Measurements from ENCODE around the gene EPS15.

The EPS15 gene

GRCh38 chr1:51372561-51372960 lies 146.5 kb downstream of the EPS15 start:
- Histone ChIP-seq H3K4me3 (ENCODE audit: low read length) (no peak overlapping the region), H3K79me2 (ENCODE audit: low read length) (no peaks in the 10 kb centered on the region), H3K9me3 (replicated peaks; ENCODE audit: insufficient read depth, low read length) (no peaks in the 10 kb centered on the region), H3K9me2 (replicated peaks; ENCODE audit: insufficient read depth, low read length) (no peaks in the 10 kb centered on the region), H3K4me1 (ENCODE audit: low read length) (no peaks in the 10 kb centered on the region), H4K20me1 (ENCODE audit: insufficient read depth, low read length) (no peaks in the 10 kb centered on the region), H3K27ac (ENCODE audit: low read length) (no peak overlapping the region), H3K27me3 (replicated peaks; ENCODE audit: insufficient read depth, low read length) (no peaks in the 10 kb centered on the region), H3K36me3 (replicated peaks; ENCODE audit: insufficient read depth, low read length) (no peaks in the 10 kb centered on the region), H3K9ac (ENCODE audit: low read length) (no peak overlapping the region), H3F3A (ENCODE audit: insufficient read depth, low read length) (no peaks in the 10 kb centered on the region), H3K4me2 (ENCODE audit: low read depth, low read length) (no peak overlapping the region), H2AFZ (ENCODE audit: low read length) (no peak overlapping the region)
- DNase-seq, result no peak
- TF ChIP-seq EZH2phosphoT487 (IDR thresholded peaks at IDR 0.05; ENCODE audit: low read length) (no peak), EZH2 (optimal IDR thresholded peaks at IDR 0.05; ENCODE audit: low read depth, low read length) (no peak)
- TF ChIP-seq, protein P1, sequence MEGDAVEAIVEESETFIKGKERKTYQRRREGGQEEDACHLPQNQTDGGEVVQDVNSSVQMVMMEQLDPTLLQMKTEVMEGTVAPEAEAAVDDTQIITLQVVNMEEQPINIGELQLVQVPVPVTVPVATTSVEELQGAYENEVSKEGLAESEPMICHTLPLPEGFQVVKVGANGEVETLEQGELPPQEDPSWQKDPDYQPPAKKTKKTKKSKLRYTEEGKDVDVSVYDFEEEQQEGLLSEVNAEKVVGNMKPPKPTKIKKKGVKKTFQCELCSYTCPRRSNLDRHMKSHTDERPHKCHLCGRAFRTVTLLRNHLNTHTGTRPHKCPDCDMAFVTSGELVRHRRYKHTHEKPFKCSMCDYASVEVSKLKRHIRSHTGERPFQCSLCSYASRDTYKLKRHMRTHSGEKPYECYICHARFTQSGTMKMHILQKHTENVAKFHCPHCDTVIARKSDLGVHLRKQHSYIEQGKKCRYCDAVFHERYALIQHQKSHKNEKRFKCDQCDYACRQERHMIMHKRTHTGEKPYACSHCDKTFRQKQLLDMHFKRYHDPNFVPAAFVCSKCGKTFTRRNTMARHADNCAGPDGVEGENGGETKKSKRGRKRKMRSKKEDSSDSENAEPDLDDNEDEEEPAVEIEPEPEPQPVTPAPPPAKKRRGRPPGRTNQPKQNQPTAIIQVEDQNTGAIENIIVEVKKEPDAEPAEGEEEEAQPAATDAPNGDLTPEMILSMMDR (IDR thresholded peaks at IDR 0.05; ENCODE audit: low read length), result no peak

DNA sequence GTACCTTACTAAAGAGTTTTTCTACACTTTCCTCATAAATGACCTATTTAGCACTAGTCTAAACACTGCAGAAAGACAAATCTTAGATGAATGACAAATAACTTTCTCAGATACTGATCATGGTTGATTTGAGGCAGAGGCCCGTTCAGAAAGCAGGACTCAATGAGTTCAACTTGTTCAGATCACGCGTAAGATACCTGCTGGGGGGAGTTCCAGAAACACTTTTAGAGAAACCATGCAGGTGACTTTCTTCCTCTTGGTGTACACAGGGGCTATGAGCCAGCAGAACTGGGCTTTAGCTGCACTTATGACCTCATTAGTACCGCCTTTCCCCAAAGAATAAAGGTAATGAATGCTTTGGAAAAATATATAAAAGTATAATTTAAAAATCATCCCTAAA lies 149.9 kb downstream of the EPS15 start:
- no peak overlapping the region for H3K4me2 ChIP-seq (ENCODE audit: low read depth, low read length)
- H3K9me2 ChIP-seq (replicated peaks; ENCODE audit: insufficient read depth, low read length), result no peaks in the 10 kb centered on the region
- H3K9ac ChIP-seq (ENCODE audit: low read length), result no peak overlapping the region
- no peaks in the 10 kb centered on the region for H3K4me1 ChIP-seq (ENCODE audit: low read length)
- H3K79me2 ChIP-seq (ENCODE audit: low read length), result no peaks in the 10 kb centered on the region
- no peaks in the 10 kb centered on the region for H3F3A ChIP-seq (ENCODE audit: insufficient read depth, low read length)
- no peak for TF ChIP-seq EZH2 (optimal IDR thresholded peaks at IDR 0.05; ENCODE audit: low read depth, low read length)
- TF ChIP-seq, protein P1 (IDR thresholded peaks at IDR 0.05; ENCODE audit: low read length), result no peak
- no peak for TF ChIP-seq EZH2phosphoT487 (IDR thresholded peaks at IDR 0.05; ENCODE audit: low read length)
- H3K36me3 ChIP-seq (replicated peaks; ENCODE audit: insufficient read depth, low read length), result no peaks in the 10 kb centered on the region
- DNase-seq, result no peak
- H4K20me1 ChIP-seq (ENCODE audit: insufficient read depth, low read length), result no peaks in the 10 kb centered on the region
- H3K4me3 ChIP-seq (ENCODE audit: low read length), result no peak overlapping the region
- H3K27ac ChIP-seq (ENCODE audit: low read length), result no peak overlapping the region
- H2AFZ ChIP-seq (ENCODE audit: low read length), result no peak overlapping the region
- no peaks in the 10 kb centered on the region for H3K27me3 ChIP-seq (replicated peaks; ENCODE audit: insufficient read depth, low read length)
- no peaks in the 10 kb centered on the region for H3K9me3 ChIP-seq (replicated peaks; ENCODE audit: insufficient read depth, low read length)

DNA sequence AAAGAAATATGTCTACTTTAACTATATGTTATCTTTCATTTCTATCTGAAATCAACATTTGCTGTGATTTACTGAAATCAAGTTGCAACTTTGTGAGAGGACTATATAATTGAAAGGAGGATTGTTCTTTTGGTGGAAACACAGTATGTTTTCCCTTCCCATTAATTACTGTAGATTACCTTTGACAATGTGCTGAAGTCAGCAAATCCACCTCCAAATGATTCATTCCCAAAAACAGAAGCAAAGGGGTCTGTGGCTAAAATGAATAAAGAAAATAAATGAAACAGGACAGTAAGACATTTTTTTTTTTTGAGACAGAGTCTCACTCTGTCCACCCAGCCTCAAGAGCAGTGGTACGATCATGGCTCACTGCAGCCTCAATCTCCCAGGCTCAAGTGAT lies 153.3 kb downstream of the EPS15 start:
- no peak overlapping the region for H3K4me3 ChIP-seq (ENCODE audit: low read length)
- no peaks in the 10 kb centered on the region for H3K4me1 ChIP-seq (ENCODE audit: low read length)
- no peak overlapping the region for H3K27ac ChIP-seq (ENCODE audit: low read length)
- H3K36me3 ChIP-seq (replicated peaks; ENCODE audit: insufficient read depth, low read length), result no peaks in the 10 kb centered on the region
- H2AFZ ChIP-seq (ENCODE audit: low read length), result no peak overlapping the region
- H3K27me3 ChIP-seq (replicated peaks; ENCODE audit: insufficient read depth, low read length), result no peaks in the 10 kb centered on the region
- no peaks in the 10 kb centered on the region for H3K79me2 ChIP-seq (ENCODE audit: low read length)
- H3K9me3 ChIP-seq (replicated peaks; ENCODE audit: insufficient read depth, low read length), result no peaks in the 10 kb centered on the region
- no peaks in the 10 kb centered on the region for H3F3A ChIP-seq (ENCODE audit: insufficient read depth, low read length)
- H3K4me2 ChIP-seq (ENCODE audit: low read depth, low read length), result no peak overlapping the region
- no peak for TF ChIP-seq EZH2 (optimal IDR thresholded peaks at IDR 0.05; ENCODE audit: low read depth, low read length)
- no peak for TF ChIP-seq EZH2phosphoT487 (IDR thresholded peaks at IDR 0.05; ENCODE audit: low read length)
- TF ChIP-seq, protein P1 (IDR thresholded peaks at IDR 0.05; ENCODE audit: low read length), result no peak
- DNase-seq, result no peak
- H3K9ac ChIP-seq (ENCODE audit: low read length), result no peak overlapping the region
- H3K9me2 ChIP-seq (replicated peaks; ENCODE audit: insufficient read depth, low read length), result no peaks in the 10 kb centered on the region
- no peaks in the 10 kb centered on the region for H4K20me1 ChIP-seq (ENCODE audit: insufficient read depth, low read length)

Measured in MM.1S (cell line).